Measurements from ENCODE around the gene PDE5A. TPM values are rescaled to one million over a fixed set of nuclear protein-coding genes. Genes with fewer than 3 reads are reported as not detected.

PDE5A gene
- polyA plus RNA-seq, 1 donor from 2014 or later: 12.9 TPM

- Histone ChIP-seq H3K27ac (ENCODE audit: low read length) (no peak overlapping the region), H3K4me3 (ENCODE audit: low read length) (no peak overlapping the region), H2AFZ (ENCODE audit: low read depth, low read length) (no peak overlapping the region)
Measured at GRCh38 chr4:119648398-119648797, 19.8 kb upstream of the PDE5A start.

GRCh38 chr4:119647558-119647957 lies 19.0 kb upstream of the PDE5A start:
- Histone ChIP-seq H3K79me2 (replicated peaks; ENCODE audit: insufficient read depth, low read length) (no peaks in the 10 kb centered on the region), H3K27me3 (ENCODE audit: insufficient read depth, low read depth, low read length) (no peaks in the 10 kb centered on the region), H3K36me3 (ENCODE audit: insufficient read depth, low read length) (no peaks in the 10 kb centered on the region), H3K9me2 (ENCODE audit: insufficient read depth, low read length) (no peaks in the 10 kb centered on the region), H2AFZ (ENCODE audit: low read depth, low read length) (no peak overlapping the region), H3K27ac (ENCODE audit: low read length) (no peak overlapping the region), H3K9ac (ENCODE audit: low read length) (no peak overlapping the region), H4K20me1 (ENCODE audit: insufficient read depth) (no peaks in the 10 kb centered on the region), H3K9me3 (ENCODE audit: low read length) (no peaks in the 10 kb centered on the region), H3F3A (ENCODE audit: insufficient read depth, low read length, poor library complexity, severe bottlenecking) (no peaks in the 10 kb centered on the region), H3K4me3 (ENCODE audit: low read length) (no peak overlapping the region), H3K4me2 (ENCODE audit: low read length) (no peak overlapping the region)
- TF ChIP-seq, protein P1, sequence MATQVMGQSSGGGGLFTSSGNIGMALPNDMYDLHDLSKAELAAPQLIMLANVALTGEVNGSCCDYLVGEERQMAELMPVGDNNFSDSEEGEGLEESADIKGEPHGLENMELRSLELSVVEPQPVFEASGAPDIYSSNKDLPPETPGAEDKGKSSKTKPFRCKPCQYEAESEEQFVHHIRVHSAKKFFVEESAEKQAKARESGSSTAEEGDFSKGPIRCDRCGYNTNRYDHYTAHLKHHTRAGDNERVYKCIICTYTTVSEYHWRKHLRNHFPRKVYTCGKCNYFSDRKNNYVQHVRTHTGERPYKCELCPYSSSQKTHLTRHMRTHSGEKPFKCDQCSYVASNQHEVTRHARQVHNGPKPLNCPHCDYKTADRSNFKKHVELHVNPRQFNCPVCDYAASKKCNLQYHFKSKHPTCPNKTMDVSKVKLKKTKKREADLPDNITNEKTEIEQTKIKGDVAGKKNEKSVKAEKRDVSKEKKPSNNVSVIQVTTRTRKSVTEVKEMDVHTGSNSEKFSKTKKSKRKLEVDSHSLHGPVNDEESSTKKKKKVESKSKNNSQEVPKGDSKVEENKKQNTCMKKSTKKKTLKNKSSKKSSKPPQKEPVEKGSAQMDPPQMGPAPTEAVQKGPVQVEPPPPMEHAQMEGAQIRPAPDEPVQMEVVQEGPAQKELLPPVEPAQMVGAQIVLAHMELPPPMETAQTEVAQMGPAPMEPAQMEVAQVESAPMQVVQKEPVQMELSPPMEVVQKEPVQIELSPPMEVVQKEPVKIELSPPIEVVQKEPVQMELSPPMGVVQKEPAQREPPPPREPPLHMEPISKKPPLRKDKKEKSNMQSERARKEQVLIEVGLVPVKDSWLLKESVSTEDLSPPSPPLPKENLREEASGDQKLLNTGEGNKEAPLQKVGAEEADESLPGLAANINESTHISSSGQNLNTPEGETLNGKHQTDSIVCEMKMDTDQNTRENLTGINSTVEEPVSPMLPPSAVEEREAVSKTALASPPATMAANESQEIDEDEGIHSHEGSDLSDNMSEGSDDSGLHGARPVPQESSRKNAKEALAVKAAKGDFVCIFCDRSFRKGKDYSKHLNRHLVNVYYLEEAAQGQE (IDR thresholded peaks at IDR 0.05; ENCODE audit: borderline replicate concordance): no peak

More at GRCh38 chr4:119648398-119648797, 19.8 kb upstream of the PDE5A start:
- H3K9ac ChIP-seq (ENCODE audit: low read length): no peak overlapping the region
- H3K79me2 ChIP-seq (replicated peaks; ENCODE audit: insufficient read depth, low read length): no peaks in the 10 kb centered on the region
- H3K9me3 ChIP-seq (ENCODE audit: low read length): no peaks in the 10 kb centered on the region
- no peaks in the 10 kb centered on the region for H3F3A ChIP-seq (ENCODE audit: insufficient read depth, low read length, poor library complexity, severe bottlenecking)
- H3K36me3 ChIP-seq (ENCODE audit: insufficient read depth, low read length): no peaks in the 10 kb centered on the region
- H4K20me1 ChIP-seq (ENCODE audit: insufficient read depth): no peaks in the 10 kb centered on the region
- TF ChIP-seq MXI1 (conservative IDR thresholded peaks at IDR 0.05; ENCODE audit: poor library complexity, severe bottlenecking): no peak
- H3K4me2 ChIP-seq (ENCODE audit: low read length): no peak overlapping the region
- no peaks in the 10 kb centered on the region for H3K27me3 ChIP-seq (ENCODE audit: insufficient read depth, low read depth, low read length)
- H3K9me2 ChIP-seq (ENCODE audit: insufficient read depth, low read length): no peaks in the 10 kb centered on the region

GRCh38 chr4:119646347-119647071 lies 17.9 kb upstream of the PDE5A start:
- Histone ChIP-seq H4K20me1 (ENCODE audit: insufficient read depth) (no peaks in the 10 kb centered on the region), H3K4me3 (ENCODE audit: low read length) (no peak overlapping the region), H3K9me2 (ENCODE audit: insufficient read depth, low read length) (no peaks in the 10 kb centered on the region), H3K27ac (ENCODE audit: low read length) (no peak overlapping the region), H3K79me2 (replicated peaks; ENCODE audit: insufficient read depth, low read length) (no peaks in the 10 kb centered on the region), H2AFZ (ENCODE audit: low read depth, low read length) (no peak overlapping the region), H3K36me3 (ENCODE audit: insufficient read depth, low read length) (no peaks in the 10 kb centered on the region), H3K9ac (ENCODE audit: low read length) (no peak overlapping the region), H3F3A (ENCODE audit: insufficient read depth, low read length, poor library complexity, severe bottlenecking) (no peaks in the 10 kb centered on the region), H3K4me2 (ENCODE audit: low read length) (no peak overlapping the region), H3K9me3 (ENCODE audit: low read length) (no peaks in the 10 kb centered on the region), H3K27me3 (ENCODE audit: insufficient read depth, low read depth, low read length) (no peaks in the 10 kb centered on the region)
- TF ChIP-seq EP300 (conservative IDR thresholded peaks at IDR 0.05; ENCODE audit: poor library complexity, severe bottlenecking): no peak
- no peak for TF ChIP-seq EZH2 (IDR thresholded peaks at IDR 0.05; ENCODE audit: borderline replicate concordance, insufficient read depth, low read length, poor library complexity, severe bottlenecking)
- no peak for TF ChIP-seq MXI1 (conservative IDR thresholded peaks at IDR 0.05; ENCODE audit: poor library complexity, severe bottlenecking)
- TF ChIP-seq, protein P2, sequence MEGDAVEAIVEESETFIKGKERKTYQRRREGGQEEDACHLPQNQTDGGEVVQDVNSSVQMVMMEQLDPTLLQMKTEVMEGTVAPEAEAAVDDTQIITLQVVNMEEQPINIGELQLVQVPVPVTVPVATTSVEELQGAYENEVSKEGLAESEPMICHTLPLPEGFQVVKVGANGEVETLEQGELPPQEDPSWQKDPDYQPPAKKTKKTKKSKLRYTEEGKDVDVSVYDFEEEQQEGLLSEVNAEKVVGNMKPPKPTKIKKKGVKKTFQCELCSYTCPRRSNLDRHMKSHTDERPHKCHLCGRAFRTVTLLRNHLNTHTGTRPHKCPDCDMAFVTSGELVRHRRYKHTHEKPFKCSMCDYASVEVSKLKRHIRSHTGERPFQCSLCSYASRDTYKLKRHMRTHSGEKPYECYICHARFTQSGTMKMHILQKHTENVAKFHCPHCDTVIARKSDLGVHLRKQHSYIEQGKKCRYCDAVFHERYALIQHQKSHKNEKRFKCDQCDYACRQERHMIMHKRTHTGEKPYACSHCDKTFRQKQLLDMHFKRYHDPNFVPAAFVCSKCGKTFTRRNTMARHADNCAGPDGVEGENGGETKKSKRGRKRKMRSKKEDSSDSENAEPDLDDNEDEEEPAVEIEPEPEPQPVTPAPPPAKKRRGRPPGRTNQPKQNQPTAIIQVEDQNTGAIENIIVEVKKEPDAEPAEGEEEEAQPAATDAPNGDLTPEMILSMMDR (IDR thresholded peaks at IDR 0.05; ENCODE audit: poor library complexity, severe bottlenecking): no peak
- no peak for TF ChIP-seq RAD21 (conservative IDR thresholded peaks at IDR 0.05)
- TF ChIP-seq, protein P1 (IDR thresholded peaks at IDR 0.05; ENCODE audit: borderline replicate concordance): no peak
- no peak for TF ChIP-seq TAF1 (IDR thresholded peaks at IDR 0.05; ENCODE audit: low read depth)
- no peak for TF ChIP-seq POLR2AphosphoS5 (IDR thresholded peaks at IDR 0.05)
- no peak for TF ChIP-seq SMC3 (conservative IDR thresholded peaks at IDR 0.05; ENCODE audit: poor library complexity)
